Loucy (cell line): ENCODE measurements around the gene RAB7A.
"Not testable (repeated sequence)": the region's sequence is repeated elsewhere in the genome, so short reads cannot be mapped to it uniquely, and the experiment has no call there.

Source experiments
- H2AFZ ChIP-seq: fragments of 200-600 bp; sonication (generic); 2 replicates; pipeline ENCODE4 v1.6.0; 2016; ENCODE audit warnings: antibody characterized with exemption, mild to moderate bottlenecking, low read length, moderate library complexity
- H3F3A ChIP-seq: fragments of 200-600 bp; 2 replicates; pipeline ENCODE4 v1.6.0; 2016; ENCODE audit warnings: antibody characterized with exemption, low read depth, mild to moderate bottlenecking
- H3K27me3 ChIP-seq: fragments of 200-600 bp; sonication (generic); 2 replicates; pipeline ENCODE4 v1.6.1; 2014; ENCODE audit warnings: low read length, mild to moderate bottlenecking; ENCODE audit not compliant: insufficient read depth, poor library complexity, severe bottlenecking
- H3K36me3 ChIP-seq: fragments of 200-600 bp; sonication (generic); 2 replicates; pipeline ENCODE4 v1.6.1; 2016; ENCODE audit warnings: low read length; ENCODE audit not compliant: insufficient read depth
- H3K4me1 ChIP-seq: fragments of 200-600 bp; sonication (generic); 2 replicates; pipeline ENCODE4 v1.5.1; 2014; ENCODE audit warnings: low read length, mild to moderate bottlenecking; ENCODE audit not compliant: insufficient read depth, poor library complexity, severe bottlenecking
- H3K4me2 ChIP-seq: fragments of 200-600 bp; sonication (generic); 2 replicates; pipeline ENCODE4 v1.6.0; 2014; ENCODE audit warnings: antibody characterized with exemption, low read length, low read depth, mild to moderate bottlenecking; ENCODE audit not compliant: poor library complexity, severe bottlenecking
- H3K4me3 ChIP-seq: fragments of 200-600 bp; sonication (generic); 2 replicates; pipeline ENCODE4 v1.5.1; 2014; ENCODE audit warnings: low read length, mild to moderate bottlenecking, mixed read lengths; ENCODE audit not compliant: poor library complexity, severe bottlenecking
- H3K79me2 ChIP-seq: fragments of 200-600 bp; sonication (generic); 2 replicates; pipeline ENCODE4 v1.6.1; 2014; ENCODE audit warnings: low read length; ENCODE audit not compliant: insufficient read depth
- H3K9ac ChIP-seq: fragments of 200-600 bp; sonication (generic); 2 replicates; pipeline ENCODE4 v1.6.0; 2014; ENCODE audit warnings: mild to moderate bottlenecking, low read depth, low read length, moderate library complexity; ENCODE audit not compliant: poor library complexity, severe bottlenecking
- H3K9me2 ChIP-seq: fragments of 200-600 bp; sonication (generic); replicated peaks from 2 replicates; pipeline ENCODE4 v1.6.1; 2016; ENCODE audit warnings: low read depth, low read length, mixed read lengths
- H3K9me3 ChIP-seq: fragments of 200-600 bp; sonication (generic); 2 replicates; pipeline ENCODE4 v1.6.1; 2014; ENCODE audit warnings: mild to moderate bottlenecking, antibody characterized with exemption, low read length, low read depth; ENCODE audit not compliant: insufficient read depth
- H4K20me1 ChIP-seq: fragments of 200-600 bp; sonication (generic); 2 replicates; pipeline ENCODE4 v1.6.0; 2014; ENCODE audit warnings: antibody characterized with exemption, low read length, mild to moderate bottlenecking; ENCODE audit not compliant: insufficient read depth, poor library complexity, severe bottlenecking
- EZH2phosphoT487 ChIP-seq: fragments of 200-600 bp; IDR thresholded peaks from 2 replicates; pipeline ENCODE4 v1.6.1; 2018; ENCODE audit warnings: antibody characterized with exemption, mild to moderate bottlenecking, moderate library complexity, borderline replicate concordance
- TF ChIP-seq, protein P1 (sequence below): fragments of 200-600 bp; sonication (generic); conservative IDR thresholded peaks from 2 replicates; pipeline ENCODE4 v1.5.1; 2014; ENCODE audit warnings: mild to moderate bottlenecking, antibody characterized with exemption, low read length

The RAB7A gene

GRCh38 chr3:128767094-128767750 lies 41.2 kb downstream of the RAB7A start:
- Histone ChIP-seq H4K20me1 (peaks cover 80% of the 10 kb centered on the region), H2AFZ (no peak overlapping the region), H3K36me3 (peaks cover 6% of the 10 kb centered on the region; the same call in 1 of the 2 replicates), H3K9me3 (no peaks in the 10 kb centered on the region), H3K9ac (no peak overlapping the region), H3K9me2 (no peaks in the 10 kb centered on the region), H3K4me2 (no peak overlapping the region), H3K27me3 (no peaks in the 10 kb centered on the region), H3K79me2 (peaks cover 97% of the 10 kb centered on the region), H3K4me3 (no peak overlapping the region), H3K4me1 (peaks cover 17% of the 10 kb centered on the region), H3F3A (no peaks in the 10 kb centered on the region)
- TF ChIP-seq, protein P1, sequence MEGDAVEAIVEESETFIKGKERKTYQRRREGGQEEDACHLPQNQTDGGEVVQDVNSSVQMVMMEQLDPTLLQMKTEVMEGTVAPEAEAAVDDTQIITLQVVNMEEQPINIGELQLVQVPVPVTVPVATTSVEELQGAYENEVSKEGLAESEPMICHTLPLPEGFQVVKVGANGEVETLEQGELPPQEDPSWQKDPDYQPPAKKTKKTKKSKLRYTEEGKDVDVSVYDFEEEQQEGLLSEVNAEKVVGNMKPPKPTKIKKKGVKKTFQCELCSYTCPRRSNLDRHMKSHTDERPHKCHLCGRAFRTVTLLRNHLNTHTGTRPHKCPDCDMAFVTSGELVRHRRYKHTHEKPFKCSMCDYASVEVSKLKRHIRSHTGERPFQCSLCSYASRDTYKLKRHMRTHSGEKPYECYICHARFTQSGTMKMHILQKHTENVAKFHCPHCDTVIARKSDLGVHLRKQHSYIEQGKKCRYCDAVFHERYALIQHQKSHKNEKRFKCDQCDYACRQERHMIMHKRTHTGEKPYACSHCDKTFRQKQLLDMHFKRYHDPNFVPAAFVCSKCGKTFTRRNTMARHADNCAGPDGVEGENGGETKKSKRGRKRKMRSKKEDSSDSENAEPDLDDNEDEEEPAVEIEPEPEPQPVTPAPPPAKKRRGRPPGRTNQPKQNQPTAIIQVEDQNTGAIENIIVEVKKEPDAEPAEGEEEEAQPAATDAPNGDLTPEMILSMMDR = no peak
- no peak for TF ChIP-seq EZH2phosphoT487

GRCh38 chr3:128768471-128768870 lies 42.5 kb downstream of the RAB7A start:
- Histone ChIP-seq H3K9ac (no peak overlapping the region), H3K4me1 (peaks cover 17% of the 10 kb centered on the region), H3K4me3 (no peak overlapping the region), H2AFZ (no peak overlapping the region), H3K9me3 (no peaks in the 10 kb centered on the region), H4K20me1 (peaks cover 70% of the 10 kb centered on the region), H3F3A (no peaks in the 10 kb centered on the region), H3K79me2 (peaks cover 93% of the 10 kb centered on the region), H3K27me3 (no peaks in the 10 kb centered on the region), H3K4me2 (no peak overlapping the region), H3K36me3 (peaks cover 6% of the 10 kb centered on the region; the same call in 1 of the 2 replicates), H3K9me2 (no peaks in the 10 kb centered on the region)
- TF ChIP-seq EZH2phosphoT487 = no peak
- TF ChIP-seq, protein P1 = no peak

DNA sequence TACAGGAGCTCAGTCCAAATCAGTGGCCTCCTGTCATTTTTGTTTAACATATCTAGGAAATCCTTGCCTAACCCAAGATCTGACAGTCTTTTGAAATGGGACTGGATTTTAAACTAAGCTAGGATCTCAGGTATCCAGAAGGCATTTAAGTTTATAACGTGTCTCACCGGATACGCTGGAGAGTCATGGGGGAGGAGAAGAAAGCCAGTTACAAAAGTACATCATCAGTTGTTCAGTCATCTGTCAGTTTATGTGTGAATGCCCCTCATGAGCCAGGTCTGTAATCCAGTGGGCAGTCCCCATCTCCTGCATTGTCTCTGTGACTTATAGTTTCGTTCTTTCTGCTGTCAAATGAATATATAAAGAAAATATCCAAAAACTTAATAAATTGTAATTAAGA lies 44.4 kb downstream of the RAB7A start:
- H3K4me2 ChIP-seq = no peak overlapping the region
- H2AFZ ChIP-seq = no peak overlapping the region
- no peaks in the 10 kb centered on the region for H3K27me3 ChIP-seq
- H3K9me3 ChIP-seq = no peaks in the 10 kb centered on the region
- H3K9ac ChIP-seq = no peak overlapping the region
- H3K4me1 ChIP-seq = peaks cover 20% of the 10 kb centered on the region
- H4K20me1 ChIP-seq = peaks cover 57% of the 10 kb centered on the region
- H3K9me2 ChIP-seq = no peaks in the 10 kb centered on the region
- no peak overlapping the region for H3K4me3 ChIP-seq
- H3K36me3 ChIP-seq = peaks cover 3% of the 10 kb centered on the region; the same call in 1 of the 2 replicates
- H3K79me2 ChIP-seq = peaks cover 91% of the 10 kb centered on the region
- no peaks in the 10 kb centered on the region for H3F3A ChIP-seq
- no peak for TF ChIP-seq EZH2phosphoT487
- TF ChIP-seq, protein P1 = no peak

DNA sequence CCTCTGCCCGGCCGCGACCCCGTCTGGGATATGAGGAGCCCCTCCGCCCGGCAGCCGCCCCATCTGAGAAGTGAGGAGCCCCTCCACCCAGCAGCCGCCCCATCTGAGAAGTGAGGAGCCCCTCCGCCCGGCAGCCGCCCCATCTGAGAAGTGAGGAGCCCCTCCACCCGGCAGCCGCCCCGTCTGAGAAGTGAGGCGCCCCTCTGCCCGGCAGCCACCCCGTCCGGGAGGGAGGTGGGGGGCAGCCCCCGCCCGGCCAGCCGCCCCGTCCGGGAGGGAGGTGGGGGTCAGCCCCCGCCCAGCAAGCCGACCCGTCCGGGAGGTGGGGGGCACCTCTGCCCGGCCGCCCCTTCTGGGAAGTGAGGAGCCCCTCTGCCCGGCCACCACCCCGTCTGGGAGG lies 47.2 kb downstream of the RAB7A start:
- H2AFZ ChIP-seq, H3K27me3 ChIP-seq, H3F3A ChIP-seq, H3K9me2 ChIP-seq, H3K9me3 ChIP-seq, H3K9ac ChIP-seq, H3K4me3 ChIP-seq, H3K4me2 ChIP-seq: not testable (repeated sequence)
- Histone ChIP-seq H3K36me3 (peaks cover 14% of the 10 kb centered on the region), H3K4me1 (peaks cover 13% of the 10 kb centered on the region), H3K79me2 (peaks cover 91% of the 10 kb centered on the region), H4K20me1 (peaks cover 45% of the 10 kb centered on the region)

DNA sequence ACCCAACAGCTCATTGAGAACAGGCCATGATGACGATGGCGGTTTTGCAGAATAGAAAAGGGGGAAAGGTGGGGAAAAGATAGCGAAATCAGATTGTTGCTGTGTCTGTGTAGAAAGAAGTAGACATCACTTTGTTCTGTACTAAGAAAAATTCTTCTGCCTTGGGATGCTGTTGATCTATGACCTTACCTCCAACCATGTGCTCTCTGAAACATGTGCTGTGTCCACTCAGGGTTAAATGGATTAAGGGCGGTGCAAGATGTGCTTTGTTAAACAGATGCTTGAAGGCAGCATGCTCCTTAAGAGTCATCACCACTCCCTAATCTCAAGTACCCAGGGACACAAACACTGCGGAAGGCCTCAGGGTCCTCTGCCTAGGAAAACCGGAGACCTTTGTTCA lies 47.6 kb downstream of the RAB7A start:
- not testable (repeated sequence) for H2AFZ ChIP-seq, H3K9ac ChIP-seq, H3F3A ChIP-seq, H3K4me3 ChIP-seq, H3K9me2 ChIP-seq, H3K9me3 ChIP-seq, H3K4me2 ChIP-seq, H3K27me3 ChIP-seq
- Histone ChIP-seq H4K20me1 (peaks cover 46% of the 10 kb centered on the region), H3K36me3 (peaks cover 14% of the 10 kb centered on the region), H3K4me1 (peaks cover 13% of the 10 kb centered on the region), H3K79me2 (peaks cover 91% of the 10 kb centered on the region)
